ENCODE measurements around the gene HCCS. TPM values are rescaled to one million over a fixed set of nuclear protein-coding genes. Genes with fewer than 3 reads are reported as not detected.

Gene HCCS
- total and polyA plus RNA-seq, 2 donors (not counting 3 experiments of a cell fraction or from before 2014, with no cell fraction given), result 16.9 to 39.3 TPM

GRCh38 chrX:11064851-11065600 lies 46.1 kb upstream of the HCCS start:
- ChIA-PET CTCF (no interaction called here), POLR2A (no interaction called here)
- dilution Hi-C loops (cut with MboI; ENCODE audit: extremely low pct_ligation_motif_present, low sequenced_read_pairs), result no loop called here
- no TSS peak for BruUV-seq (replicated peaks)
- Histone ChIP-seq H3K36me3 (ENCODE audit: control insufficient read depth in 2 of 2, extremely low read depth in 1 of 2, insufficient read depth in 2 of 2, low read length in 2 of 2) (no peaks in the 10 kb centered on the region), H4K20me1 (replicated peaks; ENCODE audit: control insufficient read depth, extremely low read depth, insufficient read depth, low read length) (no peaks in the 10 kb centered on the region), H3K27ac (ENCODE audit: insufficient read depth, low read depth, low read length) (no peak overlapping the region), H3K4me2 (ENCODE audit: insufficient read depth, low read length) (no peak overlapping the region), H3K9me1 (replicated peaks; ENCODE audit: control insufficient read depth, extremely low read depth, insufficient read depth, low read length) (no peaks in the 10 kb centered on the region), H3K9ac (replicated peaks; ENCODE audit: extremely low read depth, insufficient read depth, low read length) (no peak overlapping the region), H3K27me3 (ENCODE audit: control insufficient read depth in 2 of 2, insufficient read depth in 2 of 2, low read length in 2 of 2) (no peaks in the 10 kb centered on the region), H3K4me3 (replicated peaks in 1 of 3; ENCODE audit: insufficient read depth in 1 of 3, low read depth in 1 of 3, low read length in 3 of 3) (no peak overlapping the region), H3K9me3 (replicated peaks; ENCODE audit: control insufficient read depth, insufficient read depth, low read length) (no peaks in the 10 kb centered on the region), H3K79me2 (ENCODE audit: control insufficient read depth, insufficient read depth, low read length) (no peaks in the 10 kb centered on the region), H2AFZ (ENCODE audit: low read depth, low read length) (no peak overlapping the region), H3K4me1 (ENCODE audit: control insufficient read depth, extremely low read depth, insufficient read depth, low read length) (no peaks in the 10 kb centered on the region)
- DNase-seq (ENCODE audit: low read depth, low spot score), result no peak
- intact Hi-C loops (cut with micrococcal nuclease), result no loop called here
- TF ChIP-seq POLR2A (IDR thresholded peaks at IDR 0.05; ENCODE audit: low read depth, low read length) (no peak), JUN (IDR thresholded peaks at IDR 0.05; ENCODE audit: borderline replicate concordance, insufficient read depth, insufficient read length, low read depth) (no peak), CTCF (IDR thresholded peaks at IDR 0.05; ENCODE audit: extremely low read depth in 1 of 2, insufficient read depth in 1 of 2, low read depth in 1 of 2, low read length in 2 of 2) (no peak), EZH2 (IDR thresholded peaks at IDR 0.05; ENCODE audit: borderline replicate concordance, low read depth, low read length, severe bottlenecking) (no peak), FOS (IDR thresholded peaks at IDR 0.05; ENCODE audit: borderline replicate concordance, insufficient read depth, low read length) (no peak), MAX (IDR thresholded peaks at IDR 0.05; ENCODE audit: insufficient read depth, insufficient read length) (no peak), GATA2 (IDR thresholded peaks at IDR 0.05; ENCODE audit: insufficient read depth, insufficient read length, low read depth, low read length) (no peak), MYC (IDR thresholded peaks at IDR 0.05; ENCODE audit: low read depth, low read length) (no peak), POLR2AphosphoS5 (IDR thresholded peaks at IDR 0.05; ENCODE audit: insufficient read depth, low read depth, low read length) (no peak)
- FAIRE-seq, result no peak

Data from endothelial cell of umbilical vein (primary cell).